CD4-positive, alpha-beta T cell (primary cell): ENCODE measurements around the gene SNTA1. TPM values are rescaled to one million over a fixed set of nuclear protein-coding genes. Genes with fewer than 3 reads are reported as not detected.
"Not testable (repeated sequence)": the region's sequence is repeated elsewhere in the genome, so short reads cannot be mapped to it uniquely, and the experiment has no call there.

ENCODE experiments used
- ATAC-seq: fragments of 200-7000 bp; cut with Tn5 transposase; one replicate; pipeline ENCODE4 v1.10.0; 2022; ENCODE audit warnings: mild to moderate bottlenecking; ENCODE audit not compliant: poor library complexity
- CTCF ChIA-PET: fragments of 350-600 bp; sonication (Branson Sonifier 250); formaldehyde crosslinking; loops from one replicate; lab custom pipeline; 2021; ENCODE audit warnings: antibody characterized with exemption, inconsistent platforms; lab: Charles Lee
- POLR2A ChIA-PET: fragments of 350-600 bp; sonication (Branson Sonifier 250); formaldehyde crosslinking; loops from one replicate; lab custom pipeline; 2021; ENCODE audit warnings: antibody characterized with exemption, inconsistent platforms; lab: Charles Lee
- DNase-seq, 14 experiments: peaks; one replicate each; pipeline ENCODE4 v3.0.0-alpha.2; 2013 to 2020; ENCODE audit warnings: mixed read lengths in 2 of 14
- H3K27ac ChIP-seq, 2 donors: one replicate each; pipeline versions ENCODE4 v1.5.1 to v1.7.0; 2013; ENCODE audit warnings: low read length in 2 of 2, low read depth in 1 of 2, mild to moderate bottlenecking in 1 of 2
- H3K27me3 ChIP-seq, 2 experiments: 1 replicate in 1 of 2; 2 replicates in 1 of 2; pipeline versions ENCODE4 v1.6.1 to v1.7.0; 2013; ENCODE audit warnings: low read length in 2 of 2, control low read depth in 1 of 2, mild to moderate bottlenecking in 1 of 2, moderate library complexity in 1 of 2; ENCODE audit not compliant: insufficient read depth in 2 of 2, control insufficient read depth in 1 of 2
- H3K36me3 ChIP-seq: one replicate; pipeline ENCODE4 v1.6.1; 2013; ENCODE audit warnings: low read length, control low read depth; ENCODE audit not compliant: insufficient read depth
- H3K4me1 ChIP-seq: one replicate; pipeline ENCODE4 v1.6.1; 2013; ENCODE audit warnings: low read length, control low read depth; ENCODE audit not compliant: insufficient read depth
- H3K4me3 ChIP-seq: one replicate; pipeline ENCODE4 v1.5.1; 2013; ENCODE audit warnings: mild to moderate bottlenecking, low read length, moderate library complexity
- H3K9me3 ChIP-seq, 2 experiments: 1 replicate in 1 of 2; 2 replicates in 1 of 2; pipeline versions ENCODE4 v1.6.1 to v1.7.0; 2013; ENCODE audit warnings: low read length in 2 of 2, mild to moderate bottlenecking in 2 of 2, control low read depth in 1 of 2, moderate library complexity in 1 of 2; ENCODE audit not compliant: control insufficient read depth in 1 of 2, insufficient read depth in 1 of 2
- H3K27ac Mint-ChIP-seq: one replicate; pipeline ENCODE4 v1.8.0; 2020; ENCODE audit warnings: mixed read lengths
- H3K27me3 Mint-ChIP-seq: one replicate; pipeline ENCODE4 v1.8.0; 2021; ENCODE audit warnings: mixed read lengths
- H3K36me3 Mint-ChIP-seq: one replicate; pipeline ENCODE4 v1.8.0; 2021; ENCODE audit warnings: low read depth, mixed read lengths
- H3K4me1 Mint-ChIP-seq: one replicate; pipeline ENCODE4 v1.8.0; 2021; ENCODE audit warnings: low read depth, mixed read lengths
- H3K4me3 Mint-ChIP-seq: one replicate; pipeline ENCODE4 v1.8.0; 2020; ENCODE audit warnings: mild to moderate bottlenecking, mixed read lengths
- H3K9me3 Mint-ChIP-seq: one replicate; pipeline ENCODE4 v1.8.0; 2020; ENCODE audit warnings: mixed read lengths
- intact Hi-C, 2 experiments: fragments of 100-400 bp; cut with DNase I in 1 of 2; cut with micrococcal nuclease in 1 of 2; formaldehyde crosslinking; loops; one replicate each; pipeline versions ENCODE4 v1.15.1 to v1.9.0; 2023 to 2025; cut with DNase I, micrococcal nuclease
- total RNA-seq, 174 experiments: library from RNA in 2 of 174; stranded (reverse) in 2 of 174; gene quantifications; one replicate each; pipeline ENCODE4 v1.2.3 and lab custom pipeline; 2021 to 2026
- TF ChIP-seq, protein P1 (sequence below): fragments of 200-600 bp; IDR thresholded peaks from one replicate; pipeline ENCODE4 v1.8.0; 2022; ENCODE audit warnings: antibody characterized with exemption, mild to moderate bottlenecking

SNTA1 gene
- total RNA-seq, 2 experiments from 2014 or later: 5.0 to 5.2 TPM

DNA sequence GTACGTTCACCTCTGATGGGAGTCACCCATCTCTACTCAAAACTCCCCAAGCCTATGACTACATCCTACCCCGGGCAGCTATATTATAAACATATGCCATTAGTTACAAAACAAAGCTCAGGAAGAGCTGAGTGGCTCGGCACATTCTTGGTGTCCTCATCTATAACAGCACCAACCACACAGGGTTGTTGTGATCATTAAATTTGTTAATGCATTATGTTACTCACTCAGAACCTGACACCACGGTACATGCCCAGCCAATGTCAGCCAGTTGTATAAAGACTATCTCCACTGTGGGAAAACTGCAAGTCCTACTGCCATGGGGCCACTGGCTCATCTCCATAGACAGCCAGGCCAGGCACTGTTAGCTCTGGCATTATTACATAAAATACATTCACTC, 50.0 kb downstream of the SNTA1 start:
- intact Hi-C loops: no loop called here
- TF ChIP-seq, protein P1, sequence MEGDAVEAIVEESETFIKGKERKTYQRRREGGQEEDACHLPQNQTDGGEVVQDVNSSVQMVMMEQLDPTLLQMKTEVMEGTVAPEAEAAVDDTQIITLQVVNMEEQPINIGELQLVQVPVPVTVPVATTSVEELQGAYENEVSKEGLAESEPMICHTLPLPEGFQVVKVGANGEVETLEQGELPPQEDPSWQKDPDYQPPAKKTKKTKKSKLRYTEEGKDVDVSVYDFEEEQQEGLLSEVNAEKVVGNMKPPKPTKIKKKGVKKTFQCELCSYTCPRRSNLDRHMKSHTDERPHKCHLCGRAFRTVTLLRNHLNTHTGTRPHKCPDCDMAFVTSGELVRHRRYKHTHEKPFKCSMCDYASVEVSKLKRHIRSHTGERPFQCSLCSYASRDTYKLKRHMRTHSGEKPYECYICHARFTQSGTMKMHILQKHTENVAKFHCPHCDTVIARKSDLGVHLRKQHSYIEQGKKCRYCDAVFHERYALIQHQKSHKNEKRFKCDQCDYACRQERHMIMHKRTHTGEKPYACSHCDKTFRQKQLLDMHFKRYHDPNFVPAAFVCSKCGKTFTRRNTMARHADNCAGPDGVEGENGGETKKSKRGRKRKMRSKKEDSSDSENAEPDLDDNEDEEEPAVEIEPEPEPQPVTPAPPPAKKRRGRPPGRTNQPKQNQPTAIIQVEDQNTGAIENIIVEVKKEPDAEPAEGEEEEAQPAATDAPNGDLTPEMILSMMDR: no peak
- H3K27ac Mint-ChIP-seq: no peak overlapping the region
- Histone ChIP-seq H3K27ac (no peak overlapping the region), H3K4me1 (peaks cover 15% of the 10 kb centered on the region), H3K9me3 (no peaks in the 10 kb centered on the region), H3K4me3 (no peak overlapping the region), H3K36me3 (peaks cover 59% of the 10 kb centered on the region), H3K27me3 (no peaks in the 10 kb centered on the region)
- H3K4me1 Mint-ChIP-seq: peaks cover 30% of the 10 kb centered on the region
- H3K36me3 Mint-ChIP-seq: peaks cover 69% of the 10 kb centered on the region
- no peak for ATAC-seq
- ChIA-PET CTCF (interaction anchor here (0.5 to 1.5 kb wide), 2 partner anchors 10 to 274 kb away, joined by 3 read pairs; no protein-coding TSS in a partner anchor), POLR2A (no interaction called here)
- H3K4me3 Mint-ChIP-seq: no peak overlapping the region
- H3K27me3 Mint-ChIP-seq: no peaks in the 10 kb centered on the region
- no peak for DNase-seq
- H3K9me3 Mint-ChIP-seq: no peaks in the 10 kb centered on the region

DNA sequence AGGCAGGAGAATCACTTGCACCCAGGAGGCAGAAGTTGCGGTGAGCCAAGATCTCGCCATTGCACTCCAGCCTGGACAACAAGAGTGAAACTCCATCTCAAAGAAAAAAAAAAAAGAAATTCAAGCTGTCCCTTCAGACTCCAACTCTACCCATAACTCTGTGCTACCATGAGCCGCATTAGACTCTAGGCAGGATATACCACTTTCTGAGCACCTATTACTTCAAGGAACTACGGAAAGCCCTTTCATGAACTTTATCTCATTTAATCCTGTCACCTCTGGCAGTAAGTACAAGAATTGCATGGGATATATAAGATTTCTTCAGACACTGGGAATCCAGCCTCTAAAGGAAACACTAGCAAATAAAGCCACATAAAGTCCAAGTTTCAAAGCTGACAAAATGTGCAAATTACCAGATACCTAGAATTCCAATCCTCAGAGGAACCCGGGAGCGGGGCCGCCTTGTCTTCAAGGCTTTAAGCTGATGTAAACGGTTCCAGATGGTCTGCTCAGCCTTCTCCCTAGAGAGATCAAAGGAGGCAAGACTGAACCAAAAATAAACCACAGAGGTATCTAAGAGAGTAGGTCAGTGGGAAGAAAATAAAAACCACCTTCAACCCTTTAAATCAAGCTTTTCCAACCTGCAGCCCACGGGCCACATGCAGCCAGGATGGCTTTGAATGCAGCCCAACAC, 51.7 kb downstream of the SNTA1 start:
- POLR2A ChIA-PET: no interaction called here

DNA sequence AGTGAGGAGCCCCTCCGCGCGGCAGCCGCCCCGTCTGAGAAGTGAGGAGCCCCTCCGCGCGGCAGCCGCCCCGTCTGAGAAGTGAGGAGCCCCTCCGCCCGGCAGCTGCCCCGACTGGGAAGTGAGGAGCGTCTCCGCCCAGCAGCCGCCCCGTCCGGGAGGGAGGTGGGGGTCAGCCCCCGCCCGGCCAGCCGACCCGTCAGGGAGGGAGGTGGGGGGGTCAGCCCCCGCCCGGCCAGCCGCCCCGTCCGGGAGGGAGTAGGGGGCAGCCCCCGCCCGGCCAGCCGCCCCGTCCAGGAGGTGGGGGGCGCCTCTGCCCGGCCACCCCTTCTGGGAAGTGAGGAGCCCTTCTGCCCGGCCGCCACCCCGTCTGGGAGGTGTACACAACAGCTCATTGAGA, 54.2 kb downstream of the SNTA1 start:
- H3K9me3 Mint-ChIP-seq, H3K27me3 Mint-ChIP-seq, H3K4me1 ChIP-seq, H3K27ac Mint-ChIP-seq, ATAC-seq, intact Hi-C loops, H3K4me3 Mint-ChIP-seq, DNase-seq, H3K27ac ChIP-seq, H3K9me3 ChIP-seq, H3K27me3 ChIP-seq, H3K4me3 ChIP-seq, POLR2A ChIA-PET, H3K4me1 Mint-ChIP-seq, CTCF ChIA-PET: not testable (repeated sequence)
- peaks cover 69% of the 10 kb centered on the region for H3K36me3 ChIP-seq
- H3K36me3 Mint-ChIP-seq: peaks cover 84% of the 10 kb centered on the region

More for the DNA sequence above, 51.7 kb downstream of the SNTA1 start:
- no peaks in the 10 kb centered on the region for H3K9me3 ChIP-seq
- TF ChIP-seq, protein P1: no peak
- peaks cover 69% of the 10 kb centered on the region for H3K36me3 ChIP-seq
- H3K4me3 Mint-ChIP-seq: no peak overlapping the region
- no peak overlapping the region for H3K4me3 ChIP-seq
- no peaks in the 10 kb centered on the region for H3K9me3 Mint-ChIP-seq
- H3K27me3 Mint-ChIP-seq: no peaks in the 10 kb centered on the region
- H3K4me1 Mint-ChIP-seq: peaks cover 14% of the 10 kb centered on the region
- peaks cover 6% of the 10 kb centered on the region for H3K4me1 ChIP-seq
- intact Hi-C loops: no loop called here
- ATAC-seq (no peak), DNase-seq (no peak)
- CTCF ChIA-PET: no interaction called here
- no peaks in the 10 kb centered on the region for H3K27me3 ChIP-seq
- H3K27ac ChIP-seq: no peak overlapping the region
- peaks cover 83% of the 10 kb centered on the region for H3K36me3 Mint-ChIP-seq
- no peak overlapping the region for H3K27ac Mint-ChIP-seq

DNA sequence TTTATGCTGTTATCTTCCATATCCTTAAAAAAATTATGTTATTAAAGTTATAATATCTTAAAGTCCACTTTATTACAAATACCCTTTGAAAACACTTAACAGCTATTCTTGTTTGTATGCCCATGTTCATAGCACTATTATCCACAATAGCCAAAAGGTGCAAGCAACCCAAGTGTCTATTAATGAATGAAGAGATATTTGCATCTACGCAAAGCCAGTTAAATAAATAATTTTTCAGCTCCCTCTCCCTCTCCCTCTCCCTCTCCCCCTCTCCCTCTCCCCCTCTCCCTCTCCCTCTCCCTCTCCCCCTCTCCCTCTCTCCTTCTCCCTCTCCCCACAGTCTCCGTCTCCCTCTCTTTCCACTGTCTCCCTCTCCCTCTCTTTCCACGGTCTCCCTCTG, 55.3 kb downstream of the SNTA1 start:
- ATAC-seq (no peak), DNase-seq (no peak)
- no peaks in the 10 kb centered on the region for H3K27me3 Mint-ChIP-seq
- H3K9me3 Mint-ChIP-seq: no peaks in the 10 kb centered on the region
- intact Hi-C loops: no loop called here
- CTCF ChIA-PET: no interaction called here
- no peaks in the 10 kb centered on the region for H3K9me3 ChIP-seq
- H3K4me1 Mint-ChIP-seq: peaks cover under 1% of the 10 kb centered on the region
- H3K27me3 ChIP-seq: no peaks in the 10 kb centered on the region
- H3K27ac Mint-ChIP-seq: no peak overlapping the region
- H3K36me3 Mint-ChIP-seq: peaks cover 78% of the 10 kb centered on the region
- no peaks in the 10 kb centered on the region for H3K4me1 ChIP-seq
- H3K36me3 ChIP-seq: peaks cover 65% of the 10 kb centered on the region
- POLR2A ChIA-PET: interaction anchor here (0.7 kb wide), 1 partner anchor 37 kb away, joined by 4 read pairs; no protein-coding TSS in a partner anchor
- TF ChIP-seq, protein P1: no peak
- no peak overlapping the region for H3K27ac ChIP-seq
- no peak overlapping the region for H3K4me3 Mint-ChIP-seq
- no peak overlapping the region for H3K4me3 ChIP-seq
